ENCODE data around the gene PPP3CA. TPM values are rescaled to one million over a fixed set of nuclear protein-coding genes. Genes with fewer than 3 reads are reported as not detected.
"Not testable (repeated sequence)": the region's sequence is repeated elsewhere in the genome, so short reads cannot be mapped to it uniquely, and the experiment has no call there.

The PPP3CA gene
- total and polyA plus RNA-seq, 2 of the 13 experiments (the other 11 are each of a cell fraction or from before 2014, with no cell fraction given): 4.8 to 13.2 TPM

GRCh38 chr4:100995002-100995401 is 352.3 kb downstream of the PPP3CA start:
- POLR2A ChIA-PET; CTCF ChIA-PET (ENCODE audit: low intra/inter-chr PET ratio, low total read pairs); H4K20me1 ChIP-seq (ENCODE audit: insufficient read depth, low read length): not testable (repeated sequence)

DNA sequence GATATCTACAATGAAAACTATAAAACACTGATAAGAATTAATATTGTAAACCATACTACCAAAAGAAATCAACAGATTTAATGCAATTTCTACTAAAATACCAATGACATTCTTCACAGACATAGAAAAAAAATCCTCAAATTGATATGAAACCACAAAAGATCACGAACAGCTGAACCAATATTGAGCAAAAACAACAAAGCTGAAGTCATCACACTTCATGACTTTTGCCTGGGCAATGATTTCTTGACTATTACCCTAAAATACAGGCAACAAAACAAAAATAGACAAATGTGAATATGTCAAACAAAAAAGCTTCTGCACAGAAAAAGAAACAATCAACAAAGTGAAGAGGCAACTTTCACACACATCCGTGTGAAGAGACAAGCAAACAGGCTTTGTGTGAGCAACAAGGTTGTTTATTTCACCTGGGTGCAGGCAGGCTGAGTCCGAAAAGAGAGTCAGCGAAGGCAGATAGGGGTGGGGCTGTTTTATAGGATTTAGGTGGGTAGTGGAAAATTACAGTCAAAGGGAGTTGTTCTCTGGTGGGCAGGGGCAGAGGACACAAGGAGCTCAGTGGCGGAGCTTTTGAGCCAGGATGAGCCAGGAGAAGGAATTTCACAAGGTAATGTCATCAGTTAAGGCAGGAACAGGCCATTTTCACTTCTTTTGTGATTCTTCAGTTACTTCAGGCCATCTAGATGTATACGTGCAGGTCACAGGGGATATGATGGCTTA is 355.8 kb downstream of the PPP3CA start:
- intact Hi-C loops (cut with micrococcal nuclease; ENCODE audit: unreplicated experiment); H3K79me2 ChIP-seq (ENCODE audit: insufficient read depth, low read length); H3K27ac ChIP-seq (ENCODE audit: extremely low read length, insufficient read depth, low read length); ATAC-seq; H3K9ac ChIP-seq (ENCODE audit: insufficient read depth, low read depth, low read length); DNase-seq (ENCODE audit: low spot score); H3K4me3 ChIP-seq (replicated peaks in 1 of 3; ENCODE audit: insufficient read depth in 1 of 3, low read depth in 2 of 3, low read length in 3 of 3); H3K4me2 ChIP-seq (ENCODE audit: low read depth, low read length); H2AFZ ChIP-seq (ENCODE audit: low read length); H3K36me3 ChIP-seq (replicated peaks in 1 of 2; ENCODE audit: control insufficient read depth in 1 of 2, insufficient read depth in 2 of 2, low read length in 2 of 2); FAIRE-seq; CTCF ChIA-PET (ENCODE audit: low intra/inter-chr PET ratio, low total read pairs); H3K27me3 ChIP-seq (ENCODE audit: control insufficient read depth in 1 of 2, insufficient read depth in 2 of 2, low read length in 2 of 2); H4K20me1 ChIP-seq (ENCODE audit: insufficient read depth, low read length); POLR2A ChIA-PET; BruUV-seq (replicated peaks); H3K9me3 ChIP-seq (ENCODE audit: low read length); in situ Hi-C loops (cut with HindIII; ENCODE audit: extremely low pct_ligation_motif_present, low pct_unique_long_range_greater_than_20kb); H3K4me1 ChIP-seq (ENCODE audit: insufficient read depth, low read length): not testable (repeated sequence)
- 29% methylated on average over 6 of the region's 6 CpGs for WGBS (ENCODE audit: low lambda C conversion rate)

More at GRCh38 chr4:100995002-100995401, 352.3 kb downstream of the PPP3CA start:
- H3K9me3 ChIP-seq (ENCODE audit: low read length); H3K36me3 ChIP-seq (replicated peaks in 1 of 2; ENCODE audit: control insufficient read depth in 1 of 2, insufficient read depth in 2 of 2, low read length in 2 of 2); BruUV-seq (replicated peaks); H3K4me2 ChIP-seq (ENCODE audit: low read depth, low read length); in situ Hi-C loops (cut with HindIII; ENCODE audit: extremely low pct_ligation_motif_present, low pct_unique_long_range_greater_than_20kb); intact Hi-C loops (cut with micrococcal nuclease; ENCODE audit: unreplicated experiment); H2AFZ ChIP-seq (ENCODE audit: low read length); H3K4me3 ChIP-seq (replicated peaks in 1 of 3; ENCODE audit: insufficient read depth in 1 of 3, low read depth in 2 of 3, low read length in 3 of 3); DNase-seq (ENCODE audit: low spot score); ATAC-seq; H3K27ac ChIP-seq (ENCODE audit: extremely low read length, insufficient read depth, low read length); H3K27me3 ChIP-seq (ENCODE audit: control insufficient read depth in 1 of 2, insufficient read depth in 2 of 2, low read length in 2 of 2); FAIRE-seq; H3K79me2 ChIP-seq (ENCODE audit: insufficient read depth, low read length); H3K4me1 ChIP-seq (ENCODE audit: insufficient read depth, low read length); H3K9ac ChIP-seq (ENCODE audit: insufficient read depth, low read depth, low read length): not testable (repeated sequence)
- 62% methylated on average over 6 of the region's 10 CpGs for WGBS (ENCODE audit: low lambda C conversion rate)

DNA sequence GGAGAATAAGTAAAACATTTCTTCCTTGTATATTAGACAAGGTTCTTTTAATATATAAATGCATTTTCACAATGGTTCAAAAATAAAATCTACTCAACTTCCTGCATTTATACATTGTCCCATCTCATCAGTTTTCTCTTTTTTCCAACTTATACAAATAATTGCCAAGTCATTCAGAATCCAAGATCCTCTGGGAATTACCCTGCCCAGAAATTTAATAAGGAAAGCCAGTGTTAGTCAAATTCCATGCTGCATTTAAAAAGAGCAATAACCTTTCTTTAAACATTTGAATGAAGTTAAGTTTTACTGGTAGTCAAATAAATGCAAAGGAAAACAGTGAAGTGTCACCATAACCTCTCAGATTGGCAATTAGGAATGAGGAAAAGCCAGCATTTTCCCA is 357.9 kb downstream of the PPP3CA start:
- Histone ChIP-seq H2AFZ (ENCODE audit: low read length) (no peak overlapping the region), H3K79me2 (ENCODE audit: insufficient read depth, low read length) (no peaks in the 10 kb centered on the region), H3K9me3 (ENCODE audit: low read length) (no peaks in the 10 kb centered on the region), H3K27ac (ENCODE audit: extremely low read length, insufficient read depth, low read length) (no peak overlapping the region), H3K27me3 (ENCODE audit: control insufficient read depth in 1 of 2, insufficient read depth in 2 of 2, low read length in 2 of 2) (no peaks in the 10 kb centered on the region), H3K36me3 (replicated peaks in 1 of 2; ENCODE audit: control insufficient read depth in 1 of 2, insufficient read depth in 2 of 2, low read length in 2 of 2) (no peaks in the 10 kb centered on the region), H4K20me1 (ENCODE audit: insufficient read depth, low read length) (no peaks in the 10 kb centered on the region), H3K9ac (ENCODE audit: insufficient read depth, low read depth, low read length) (no peak overlapping the region), H3K4me3 (replicated peaks in 1 of 3; ENCODE audit: insufficient read depth in 1 of 3, low read depth in 2 of 3, low read length in 3 of 3) (no peak overlapping the region), H3K4me1 (ENCODE audit: insufficient read depth, low read length) (peaks cover 12% of the 10 kb centered on the region; the same call in 1 of the 2 replicates), H3K4me2 (ENCODE audit: low read depth, low read length) (no peak overlapping the region)
- POLR2A ChIA-PET: no interaction called here
- CTCF ChIA-PET (ENCODE audit: low intra/inter-chr PET ratio, low total read pairs): no interaction called here
- ATAC-seq: no peak
- TF ChIP-seq MBNL3 (CRISPR knock-in tag; conservative IDR thresholded peaks at IDR 0.05) (no peak), NFE2L2 (IDR thresholded peaks at IDR 0.05; ENCODE audit: low read length) (peak; percentile 34; the same call in 1 of the 2 replicates), BRD4 (CRISPR knock-in tag; IDR thresholded peaks at IDR 0.05) (no peak)
- no TSS peak for BruUV-seq (replicated peaks)
- no peak for DNase-seq (ENCODE audit: low spot score)
- in situ Hi-C loops (cut with HindIII; ENCODE audit: extremely low pct_ligation_motif_present, low pct_unique_long_range_greater_than_20kb): no loop called here
- FAIRE-seq: no peak
- intact Hi-C loops (cut with micrococcal nuclease; ENCODE audit: unreplicated experiment): no loop called here
